HS-5 (cell line): ENCODE data around the gene SLC26A1.
"Not testable (repeated sequence)": the region's sequence is repeated elsewhere in the genome, so short reads cannot be mapped to it uniquely, and the experiment has no call there.

ENCODE experiments used
- DNase-seq: peaks from one replicate; pipeline ENCODE4 v3.0.0-alpha.2; 2012; ENCODE audit warnings: low read depth

Gene SLC26A1

DNA sequence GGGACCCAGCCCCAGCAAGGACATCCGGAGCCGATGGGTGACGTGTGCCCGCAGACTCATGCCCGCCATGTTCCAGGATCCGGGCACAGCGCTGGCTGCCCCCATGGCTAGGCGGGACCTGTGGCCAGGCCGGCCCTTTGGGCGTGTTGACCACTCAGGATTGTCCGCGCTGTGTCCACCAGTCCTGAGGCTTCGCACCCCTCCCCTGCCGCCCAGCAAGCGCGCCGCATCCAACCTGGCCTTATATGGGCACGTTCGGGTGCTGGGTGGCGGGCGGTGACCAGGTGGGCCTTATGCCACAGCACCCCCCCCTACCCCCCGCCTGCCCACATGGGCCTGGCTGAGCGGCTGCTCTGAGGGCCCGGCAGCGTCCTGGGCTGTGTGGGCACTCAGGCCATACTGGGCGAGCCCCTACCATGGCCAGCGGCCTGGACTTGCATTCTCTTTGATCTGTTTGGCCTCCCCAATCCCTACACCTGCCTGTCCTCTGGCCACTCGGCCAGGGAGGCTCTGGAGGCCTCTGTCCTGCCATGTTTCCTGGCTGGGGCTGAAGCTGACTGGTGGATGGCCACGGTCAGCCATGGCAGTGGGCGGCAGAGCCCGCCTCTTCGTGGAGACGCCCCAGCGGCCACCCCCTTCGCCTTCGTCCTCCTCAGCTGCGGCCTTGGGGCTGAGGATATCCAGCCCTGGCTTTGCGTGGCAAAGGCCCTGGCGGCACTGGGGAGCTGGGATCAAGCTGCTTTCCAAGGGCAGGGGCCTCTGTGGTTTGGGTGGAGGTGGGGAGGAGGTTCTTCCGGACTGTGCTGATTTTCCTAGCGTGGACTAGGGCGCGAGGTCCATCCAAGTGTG, 20.2 kb upstream of the SLC26A1 start:
- no peak for DNase-seq

DNA sequence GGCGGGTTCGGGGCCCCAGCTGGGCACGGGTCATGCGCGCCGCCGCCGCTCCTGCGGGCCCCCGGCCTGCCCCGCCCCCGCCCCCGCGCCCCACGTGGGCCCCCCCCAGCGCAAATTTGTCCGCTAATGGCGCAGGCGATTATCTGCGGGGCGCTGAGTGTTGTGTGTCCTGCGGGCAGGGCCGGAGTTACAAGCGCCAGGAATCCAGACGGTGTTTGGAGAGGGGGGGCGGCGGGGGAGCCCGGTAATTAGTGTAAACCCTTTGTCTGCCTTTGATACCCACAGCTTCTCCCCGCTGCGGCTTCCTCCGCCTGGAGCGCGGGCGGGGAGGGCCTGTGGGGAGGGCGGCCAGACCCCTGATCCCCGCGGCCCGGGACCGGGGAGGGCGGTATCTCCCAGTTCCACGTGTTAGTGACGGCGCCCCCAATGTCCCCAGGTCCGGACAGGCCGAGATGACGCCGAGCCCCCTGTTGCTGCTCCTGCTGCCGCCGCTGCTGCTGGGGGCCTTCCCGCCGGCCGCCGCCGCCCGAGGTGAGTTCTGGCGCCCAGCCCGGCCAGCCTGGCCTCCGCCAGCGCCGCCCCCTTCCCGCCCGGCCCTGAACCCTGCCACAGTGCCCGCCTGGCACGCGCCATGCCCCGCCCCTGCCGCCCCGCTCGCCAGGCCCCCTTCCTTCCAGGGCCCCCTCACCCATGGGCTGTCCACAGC, 19.0 kb upstream of the SLC26A1 start:
- DNase-seq = no peak

GRCh38 chr4:1011666-1012033, 18.4 kb upstream of the SLC26A1 start:
- DNase-seq = no peak

DNA sequence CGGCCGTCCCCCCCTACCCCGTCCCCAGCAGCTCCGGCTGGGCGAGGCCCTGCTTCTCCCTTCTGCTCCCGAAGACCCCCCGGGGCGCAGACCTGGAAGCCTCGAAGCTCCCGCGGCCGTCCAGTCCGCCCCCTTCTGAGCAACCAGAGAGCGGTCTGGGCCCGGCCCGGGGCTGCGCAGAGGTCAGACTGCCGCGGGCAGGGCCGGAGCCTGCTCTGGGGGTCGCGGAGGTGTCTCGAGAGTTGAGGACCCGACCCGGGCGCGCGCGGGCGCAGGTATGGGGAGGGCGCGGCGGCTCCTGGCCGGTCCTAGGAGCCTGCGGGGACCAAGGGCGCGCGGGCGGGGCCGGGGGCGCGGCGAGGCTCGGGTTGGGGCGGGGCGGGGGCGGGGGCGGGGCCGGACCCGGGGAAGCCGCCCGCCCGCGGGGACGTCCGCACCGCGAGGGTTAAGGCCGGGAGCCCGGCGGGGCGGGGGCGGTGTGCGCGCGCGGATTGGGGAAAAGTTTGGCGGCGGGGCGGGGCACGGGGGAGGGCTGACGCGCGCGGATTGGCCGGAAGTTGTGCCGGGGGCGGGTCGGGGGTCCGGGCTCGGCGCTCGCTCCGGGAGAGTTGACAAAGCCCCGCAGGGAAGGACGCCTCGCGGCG, 17.9 kb upstream of the SLC26A1 start, which contains the start of gene FGFRL1:
TSS of gene FGFRL1 (plus strand) at position 605 of the 644 bp plus-strand sequence. CDS start 860 bp downstream, outside the sequence.
- DNase-seq = no peak

DNA sequence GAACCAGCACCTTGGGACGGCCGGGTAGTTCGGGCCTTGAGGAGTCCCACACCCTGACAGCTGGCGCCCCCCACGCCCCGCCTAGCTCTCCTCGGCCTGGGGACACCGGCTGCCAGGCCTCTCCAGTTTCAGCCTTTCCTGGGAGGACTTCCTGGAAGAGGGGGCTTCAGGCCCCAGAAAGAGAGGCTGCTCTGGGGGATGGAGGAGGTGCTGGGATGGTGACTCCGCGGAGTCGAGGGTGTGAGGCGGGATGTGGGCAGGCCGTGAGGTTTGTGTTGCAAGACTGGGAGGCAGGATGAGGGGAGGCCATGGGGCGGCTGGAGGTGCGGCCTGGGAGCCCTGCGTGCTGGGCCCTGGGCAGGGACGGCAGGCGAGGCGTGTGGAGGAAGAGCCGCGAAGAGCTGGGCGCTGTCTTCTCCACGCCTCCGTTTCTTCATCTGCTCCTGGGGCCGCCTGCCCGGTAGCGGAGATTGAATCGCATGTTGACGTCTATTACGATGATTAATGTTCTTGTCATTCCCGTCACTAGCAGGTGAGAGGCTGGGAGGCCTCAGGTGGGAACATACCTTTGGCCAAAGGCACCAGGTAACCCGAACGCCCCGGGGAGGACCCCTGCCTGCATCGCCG, 17.3 kb upstream of the SLC26A1 start:
- no peak for DNase-seq

GRCh38 chr4:1009542-1010394, 16.6 kb upstream of the SLC26A1 start:
- DNase-seq = no peak

DNA sequence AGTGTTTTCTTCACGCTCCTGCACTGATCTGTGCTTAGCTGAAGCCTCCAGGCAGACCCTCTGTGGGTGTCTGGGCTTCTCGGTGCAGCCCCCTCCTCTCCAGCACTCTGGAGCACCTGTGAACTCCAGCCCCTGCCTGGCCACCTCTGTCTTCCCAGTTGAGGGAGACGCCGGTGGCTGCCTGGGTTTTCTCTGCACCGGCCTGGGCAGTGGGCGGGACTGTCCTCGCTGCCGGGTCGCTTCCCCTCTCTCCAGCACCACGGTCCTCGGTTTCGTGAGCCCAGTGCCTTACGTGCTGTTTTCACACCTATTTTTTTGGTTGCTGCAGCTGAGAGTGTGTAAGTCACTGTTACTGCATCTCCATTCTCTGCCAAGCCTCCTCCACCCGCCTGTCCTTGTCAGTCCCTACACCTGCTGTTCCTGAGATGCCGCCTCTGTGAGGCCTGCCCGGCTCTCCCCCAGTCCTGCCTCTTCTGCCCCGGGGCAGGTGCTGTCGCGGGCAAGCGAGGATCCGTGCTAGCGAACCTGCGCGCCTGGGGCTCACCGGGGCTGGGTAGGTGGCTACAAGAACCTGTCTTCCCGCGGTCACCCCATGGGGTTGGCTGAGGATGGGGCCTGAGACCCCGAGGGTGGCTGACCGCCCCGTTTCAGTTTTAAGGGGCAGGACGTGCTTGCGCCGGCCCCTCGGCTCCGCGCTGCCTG, 15.8 kb upstream of the SLC26A1 start:
- DNase-seq = no peak

DNA sequence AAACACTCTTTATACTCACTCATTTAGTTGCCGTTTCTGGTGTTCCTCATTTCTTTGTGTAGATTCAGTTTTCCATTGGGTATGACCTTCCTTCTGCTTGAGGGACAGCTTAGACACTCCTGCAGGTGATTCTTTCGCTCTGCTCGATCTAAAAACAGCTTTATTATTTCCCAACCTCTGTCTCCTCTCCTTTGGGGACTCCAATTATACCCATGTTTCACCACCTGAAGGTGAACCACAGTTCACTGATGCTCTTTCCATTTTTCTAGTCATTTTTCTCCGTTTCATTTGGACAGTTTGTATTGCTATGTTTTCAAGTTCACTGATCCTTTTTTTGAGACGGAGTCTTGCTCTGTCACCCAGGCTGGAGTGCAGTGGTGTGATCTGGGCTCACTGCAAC, 13.7 kb upstream of the SLC26A1 start:
- no peak for DNase-seq

DNA sequence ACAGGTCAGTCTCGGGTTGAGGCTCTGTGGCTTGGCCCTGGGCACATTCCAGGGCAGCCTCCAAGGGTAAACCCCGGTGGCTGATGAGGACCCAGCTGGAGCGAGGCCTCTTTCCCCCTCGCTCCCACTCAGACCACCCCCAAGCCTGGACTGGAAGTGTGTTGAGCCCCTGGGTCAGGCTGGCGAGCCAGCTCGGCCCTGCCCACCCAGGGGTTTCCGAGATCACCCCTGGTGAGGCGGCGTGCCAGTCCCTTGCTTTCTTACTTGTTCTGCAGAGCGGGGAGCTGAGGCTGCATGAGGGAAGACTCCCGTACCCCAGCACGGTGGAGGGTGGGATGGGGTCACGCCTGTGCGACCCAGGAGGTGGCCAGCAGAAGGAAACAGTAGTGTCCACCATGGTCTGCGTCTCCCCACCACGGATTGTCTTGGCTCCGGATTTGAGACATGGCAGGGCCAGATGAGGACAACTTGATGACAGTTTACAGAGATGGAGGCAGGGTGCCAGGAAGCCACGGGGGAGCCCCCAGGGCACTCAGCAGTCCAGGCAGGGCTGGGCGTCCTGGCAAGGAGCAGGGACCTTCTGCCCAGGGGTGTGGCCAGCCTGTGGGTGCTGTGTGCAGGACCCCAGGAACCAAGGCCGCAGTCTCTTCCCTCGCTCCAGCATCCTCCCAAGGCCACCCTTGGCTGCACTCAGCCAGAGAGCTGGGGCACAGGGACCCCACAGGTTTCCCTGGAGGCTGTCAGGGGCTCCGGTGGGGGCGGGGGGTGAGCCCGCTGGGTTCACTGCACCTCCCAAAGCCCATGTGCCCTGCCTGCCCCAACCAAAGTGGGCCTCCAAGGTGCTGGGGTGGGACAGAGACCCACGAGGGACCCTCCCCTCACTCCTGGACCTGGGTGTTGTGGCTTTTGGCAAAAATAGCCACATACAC, 11.6 kb upstream of the SLC26A1 start:
- no peak for DNase-seq

- DNase-seq = no peak
Observed at GRCh38 chr4:1004071-1004418, 10.8 kb upstream of the SLC26A1 start.

GRCh38 chr4:1003271-1004070, 10.3 kb upstream of the SLC26A1 start:
- no peak for DNase-seq

GRCh38 chr4:1002631-1003251, 9.5 kb upstream of the SLC26A1 start:
- DNase-seq = no peak

GRCh38 chr4:1002131-1002630, 9.0 kb upstream of the SLC26A1 start:
- DNase-seq = no peak

DNA sequence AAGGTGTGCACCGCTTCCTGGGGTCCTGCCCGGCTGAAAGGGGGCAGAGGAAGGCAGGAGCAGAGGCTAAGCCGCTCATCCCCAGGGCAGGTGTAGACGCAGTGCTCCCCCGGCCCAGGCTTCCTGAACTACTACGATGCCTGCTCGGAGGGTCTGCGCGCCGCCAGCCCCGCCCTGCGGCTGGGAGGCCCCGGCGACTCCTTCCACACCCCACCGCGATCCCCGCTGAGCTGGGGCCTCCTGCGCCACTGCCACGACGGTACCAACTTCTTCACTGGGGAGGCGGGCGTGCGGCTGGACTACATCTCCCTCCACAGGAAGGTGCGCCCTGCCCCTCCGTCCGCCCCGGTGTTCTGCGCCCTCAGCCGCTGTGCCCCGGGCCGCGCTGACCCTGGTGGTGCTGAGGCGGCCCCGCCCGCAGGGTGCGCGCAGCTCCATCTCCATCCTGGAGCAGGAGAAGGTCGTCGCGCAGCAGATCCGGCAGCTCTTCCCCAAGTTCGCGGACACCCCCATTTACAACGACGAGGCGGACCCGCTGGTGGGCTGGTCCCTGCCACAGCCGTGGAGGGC, 8.4 kb upstream of the SLC26A1 start:
- no peak for DNase-seq

GRCh38 chr4:1000686-1001260, 7.6 kb upstream of the SLC26A1 start:
- no peak for DNase-seq

DNA sequence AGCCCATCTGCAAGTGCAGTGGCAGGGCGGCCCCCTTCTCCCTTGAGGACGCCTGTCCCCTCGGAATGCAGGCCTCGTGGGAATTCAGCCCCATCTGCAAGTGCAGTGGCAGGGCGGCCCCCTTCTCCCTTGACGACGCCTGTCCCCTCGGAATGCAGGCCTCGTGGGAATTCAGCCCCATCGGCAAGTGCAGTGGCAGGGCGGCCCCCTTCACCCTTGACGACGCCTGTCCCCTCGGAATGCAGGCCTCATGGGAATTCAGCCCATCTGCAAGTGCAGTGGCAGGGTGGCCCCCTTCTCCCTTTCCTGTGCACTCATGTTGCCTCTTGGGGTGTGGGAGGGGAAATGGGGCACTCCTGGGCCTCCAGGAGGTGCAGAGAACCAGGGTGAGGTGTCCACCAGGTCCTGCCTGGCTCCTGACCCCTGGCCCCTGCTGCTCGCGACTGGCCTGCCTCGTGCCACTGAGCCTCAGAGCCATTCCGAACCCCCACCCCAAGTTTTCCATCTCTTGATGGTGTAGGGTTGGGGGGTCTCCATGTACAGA, 6.8 kb upstream of the SLC26A1 start:
- DNase-seq = no peak

DNA sequence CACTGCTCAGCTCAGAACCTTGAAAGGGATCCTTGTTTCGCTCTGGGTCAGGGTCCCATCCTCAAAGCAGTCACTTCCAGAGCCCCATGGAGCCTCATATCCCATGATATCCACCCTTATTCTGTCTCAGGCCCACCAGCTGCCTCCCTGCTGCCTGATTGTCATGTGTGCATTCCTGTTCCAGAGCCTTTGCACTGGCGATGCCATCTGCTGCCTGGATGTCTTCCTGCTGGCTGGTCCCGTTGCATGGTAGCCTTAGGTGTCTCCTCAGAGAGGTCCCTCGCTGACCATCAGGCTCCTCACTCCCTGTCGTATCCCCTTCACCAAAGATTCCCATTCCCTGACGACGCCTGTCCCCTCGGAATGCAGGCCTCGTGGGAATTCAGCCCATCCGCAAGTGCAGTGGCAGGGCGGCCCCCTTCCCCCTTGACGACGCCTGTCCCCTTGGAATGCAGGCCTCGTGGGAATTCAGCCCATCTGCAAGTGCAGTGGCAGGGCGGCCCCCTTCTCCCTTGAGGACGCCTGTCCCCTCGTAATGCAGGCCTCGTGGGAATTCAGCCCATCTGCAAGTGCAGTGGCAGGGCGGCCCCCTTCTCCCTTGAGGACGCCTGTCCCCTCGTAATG, 6.1 kb upstream of the SLC26A1 start:
- DNase-seq = not testable (repeated sequence)
